ENCODE results near the gene OAS2.

OAS2 gene

GRCh38 chr12:112970391-112970790 is 7.9 kb upstream of the OAS2 start:
- POLR2A ChIA-PET (ENCODE audit: low non-redundant PET): no interaction called here
- CTCF ChIA-PET: interaction anchor here (0.5 kb wide), 1 partner anchor 519 kb away, joined by 5 read pairs; no protein-coding TSS in a partner anchor
- no peak overlapping the region for H3K27ac ChIP-seq

GRCh38 chr12:112971248-112971647 is 7.1 kb upstream of the OAS2 start:
- H3K27ac ChIP-seq: no peak overlapping the region
- TF ChIP-seq CTCF (conservative IDR thresholded peaks at IDR 0.05; ENCODE audit: low read depth): no peak
- ChIA-PET CTCF (interaction anchor here (0.5 kb wide), 1 partner anchor 31 kb away, joined by 5 read pairs; no protein-coding TSS in a partner anchor), POLR2A (ENCODE audit: low non-redundant PET) (no interaction called here)
- no peak for DNase-seq (ENCODE audit: low spot score)

More at GRCh38 chr12:112970391-112970790, 7.9 kb upstream of the OAS2 start:
- no peak for DNase-seq (ENCODE audit: low spot score)
- no peak for TF ChIP-seq CTCF (conservative IDR thresholded peaks at IDR 0.05; ENCODE audit: low read depth)

GRCh38 chr12:112973011-112973735 is 5.1 kb upstream of the OAS2 start:
- CTCF ChIA-PET: no interaction called here
- no peak for DNase-seq (ENCODE audit: low spot score)
- no peak overlapping the region for H3K27ac ChIP-seq
- TF ChIP-seq CTCF (conservative IDR thresholded peaks at IDR 0.05; ENCODE audit: low read depth): no peak
- POLR2A ChIA-PET (ENCODE audit: low non-redundant PET): interaction anchor here (0.6 kb wide), 1 partner anchor 72 kb away, joined by 5 read pairs; no protein-coding TSS in a partner anchor

- ChIA-PET CTCF (no interaction called here), POLR2A (ENCODE audit: low non-redundant PET) (no interaction called here)
- TF ChIP-seq CTCF (conservative IDR thresholded peaks at IDR 0.05; ENCODE audit: low read depth): no peak
- no peak overlapping the region for H3K27ac ChIP-seq
- no peak for DNase-seq (ENCODE audit: low spot score)
Measured at GRCh38 chr12:112973818-112974231, 4.5 kb upstream of the OAS2 start.

GRCh38 chr12:112974904-112975303 is 3.4 kb upstream of the OAS2 start:
- POLR2A ChIA-PET (ENCODE audit: low non-redundant PET): no interaction called here
- CTCF ChIA-PET: interaction anchor here (0.7 to 0.9 kb wide), 2 partner anchors 18 to 202 kb away, joined by 3 to 4 read pairs; no protein-coding TSS in a partner anchor
- no peak overlapping the region for H3K27ac ChIP-seq
- DNase-seq (ENCODE audit: low spot score): no peak
- no peak for TF ChIP-seq CTCF (conservative IDR thresholded peaks at IDR 0.05; ENCODE audit: low read depth)

- ChIA-PET CTCF (no interaction called here), POLR2A (ENCODE audit: low non-redundant PET) (no interaction called here)
- no peak for DNase-seq (ENCODE audit: low spot score)
- TF ChIP-seq CTCF (conservative IDR thresholded peaks at IDR 0.05; ENCODE audit: low read depth): no peak
- peak overlapping the region; percentile 91; the same call in 1 of the 2 replicates for H3K27ac ChIP-seq
Measured at GRCh38 chr12:112977139-112977538, 1.2 kb upstream of the OAS2 start.
